HCT116 (cell line): ENCODE data around the gene UGP2. TPM values are rescaled to one million over a fixed set of nuclear protein-coding genes. Genes with fewer than 3 reads are reported as not detected.

Source experiments
- ATAC-seq: fragments of 200-7000 bp; cut with Tn5 transposase; 2 replicates; pipeline ENCODE4 v1.9.1; 2020; ENCODE audit warnings: mild to moderate bottlenecking, moderate library complexity
- BruUV-seq: library from RNA; stranded (reverse); fragments of 400-500 nt; replicated peaks from 2 replicates; lab custom pipeline; 2021; lab: Mats Ljungman, UMichigan
- CTCF ChIA-PET: fragments of 300-600 bp; sonication (Branson Sonifier 250); formaldehyde crosslinking; loops from one replicate; lab custom pipeline; 2021; ENCODE audit warnings: antibody characterized with exemption; lab: Charles Lee
- POLR2A ChIA-PET: fragments of 300-600, 350-600 bp; sonication (Branson Sonifier 250); formaldehyde crosslinking; loops from one replicate; lab custom pipeline; 2021; ENCODE audit warnings: antibody characterized with exemption; lab: Charles Lee
- RAD21 ChIA-PET, 2 experiments: fragments of 300-600 bp; sonication (Branson Sonifier 250); formaldehyde crosslinking; loops; one replicate each; lab custom pipeline; 2023; ENCODE audit warnings: low total read pairs in 2 of 2; ENCODE audit not compliant: uncharacterized antibody in 2 of 2, unreplicated experiment in 2 of 2, low non-redundant PET in 1 of 2; lab: Charles Lee
- DNase-seq: peaks from one replicate; pipeline ENCODE4 v3.0.0-alpha.2; 2010; ENCODE audit warnings: low read depth, low spot score
- H2AFZ ChIP-seq: fragments of 200-600 bp; shearing (Covaris generic), sonication (generic); 2 replicates; pipeline ENCODE4 v1.6.1; 2017; ENCODE audit warnings: low read depth, mixed run types, mixed read lengths, antibody characterized with exemption, low read length; ENCODE audit not compliant: poor library complexity, severe bottlenecking
- H3K27ac ChIP-seq: 2 replicates; pipeline ENCODE4 v1.5.1; 2012; ENCODE audit warnings: low read depth, low read length
- H3K27me3 ChIP-seq: fragments of 200-600 bp; sonication (generic); 2 replicates; pipeline ENCODE4 v1.6.1; 2016; ENCODE audit warnings: mixed run types, low read length, mixed read lengths; ENCODE audit not compliant: insufficient read depth
- H3K36me3 ChIP-seq, 2 experiments: fragments of 200-500 bp in 1 of 2; fragments of 200-600 bp in 1 of 2; sonication (Bioruptor generic) in 1 of 2; sonication (generic) in 1 of 2; 2 replicates each; pipeline versions ENCODE4 v1.5.1 to v1.6.1; 2014 to 2016; ENCODE audit warnings: low read length in 2 of 2, inconsistent platforms in 1 of 2, mixed read lengths in 1 of 2, mixed run types in 1 of 2; ENCODE audit not compliant: insufficient read depth in 2 of 2, control insufficient read depth in 1 of 2
- H3K4me1 ChIP-seq, 2 experiments: fragments of 200-600 bp in 1 of 2; sonication (generic) in 1 of 2; 2 replicates each; pipeline versions ENCODE4 v1.5.1 to v1.6.1; 2012 to 2017; ENCODE audit warnings: low read length in 2 of 2, inconsistent platforms in 1 of 2, mild to moderate bottlenecking in 1 of 2, mixed read lengths in 1 of 2, mixed run types in 1 of 2, moderate library complexity in 1 of 2; ENCODE audit not compliant: insufficient read depth in 2 of 2, control insufficient read depth in 1 of 2
- H3K4me2 ChIP-seq: fragments of 200-600 bp; sonication (generic); 2 replicates; pipeline ENCODE4 v1.6.1; 2017; ENCODE audit warnings: mixed run types, low read length, mixed read lengths
- H3K4me3 ChIP-seq, 2 experiments: fragments of 200-600 bp in 1 of 2; sonication (generic) in 1 of 2; replicated peaks in 1 of 2; 2 replicates each; pipeline ENCODE4 v1.5.1; 2011 to 2016; ENCODE audit warnings: low read length in 2 of 2, control low read depth in 1 of 2, low read depth in 1 of 2, mild to moderate bottlenecking in 1 of 2, mixed read lengths in 1 of 2, mixed run types in 1 of 2
- H3K79me2 ChIP-seq: fragments of 200-600 bp; sonication (generic); 2 replicates; pipeline ENCODE4 v1.6.1; 2017; ENCODE audit warnings: mild to moderate bottlenecking, mixed run types, low read length, moderate library complexity, mixed read lengths; ENCODE audit not compliant: insufficient read depth
- H3K9ac ChIP-seq: fragments of 200-600 bp; sonication (generic); 2 replicates; pipeline ENCODE4 v1.6.1; 2016; ENCODE audit warnings: low read length, mixed read lengths
- H3K9me2 ChIP-seq: fragments of 200-600 bp; sonication (generic), shearing (Covaris generic); 2 replicates; pipeline ENCODE4 v1.6.1; 2017; ENCODE audit warnings: mixed run types, mild to moderate bottlenecking, moderate library complexity; ENCODE audit not compliant: insufficient read depth
- H3K9me3 ChIP-seq, 2 experiments: fragments of 200-500 bp in 1 of 2; fragments of 200-600 bp in 1 of 2; sonication (Bioruptor generic) in 1 of 2; sonication (generic) in 1 of 2; 2 replicates each; pipeline ENCODE4 v1.6.1; 2014 to 2017; ENCODE audit warnings: low read length in 2 of 2, mixed read lengths in 2 of 2, inconsistent platforms in 1 of 2, low read depth in 1 of 2, mild to moderate bottlenecking in 1 of 2, mixed run types in 1 of 2, moderate library complexity in 1 of 2; ENCODE audit not compliant: control insufficient read depth in 1 of 2, insufficient read depth in 1 of 2
- H4K20me1 ChIP-seq: fragments of 200-600 bp; sonication (generic), shearing (Covaris generic); 2 replicates; pipeline ENCODE4 v1.6.1; 2017; ENCODE audit warnings: mixed run types, mild to moderate bottlenecking, moderate library complexity; ENCODE audit not compliant: insufficient read depth
- CBX3 ChIP-seq: IDR thresholded peaks from 2 replicates; pipeline ENCODE4 v1.6.1; 2012; ENCODE audit warnings: low read depth
- ELF1 ChIP-seq: IDR thresholded peaks from 2 replicates; pipeline ENCODE4 v1.6.1; 2012; ENCODE audit warnings: low read depth, borderline replicate concordance
- EZH2phosphoT487 ChIP-seq: fragments of 200-600 bp; IDR thresholded peaks from 2 replicates; pipeline ENCODE4 v1.6.1; 2018; ENCODE audit warnings: antibody characterized with exemption, borderline replicate concordance
- FOSL1 ChIP-seq: IDR thresholded peaks from 2 replicates; pipeline ENCODE4 v1.6.1; 2012; ENCODE audit warnings: low read depth
- MAX ChIP-seq: IDR thresholded peaks from 2 replicates; pipeline ENCODE4 v1.6.1; 2012
- POLR2A ChIP-seq: IDR thresholded peaks from 2 replicates; pipeline ENCODE4 v1.7.0; 2011; ENCODE audit warnings: borderline replicate concordance; ENCODE audit not compliant: insufficient read depth, insufficient read length; ENCODE audit errors: extremely low read depth
- SP1 ChIP-seq: IDR thresholded peaks from 2 replicates; pipeline ENCODE4 v1.6.1; 2012; ENCODE audit warnings: low read depth
- SRF ChIP-seq: IDR thresholded peaks from 2 replicates; pipeline ENCODE4 v1.6.1; 2012; ENCODE audit warnings: low read depth
- TCF7L2 ChIP-seq: IDR thresholded peaks from 2 replicates; pipeline ENCODE4 v1.7.0; 2011; ENCODE audit warnings: borderline replicate concordance, inconsistent platforms; ENCODE audit not compliant: insufficient read depth, insufficient read length; ENCODE audit errors: extremely low read depth
- YY1 ChIP-seq: IDR thresholded peaks from 2 replicates; pipeline ENCODE4 v1.6.1; 2011; ENCODE audit warnings: low read length, low read depth, moderate library complexity, mild to moderate bottlenecking; ENCODE audit not compliant: insufficient replicate concordance; ENCODE audit errors: extremely low read depth
- ZFX ChIP-seq: fragments of 450-650 bp; IDR thresholded peaks from 2 replicates; pipeline ENCODE4 v1.6.1; 2017
- intact Hi-C: fragments of 100-400 bp; cut with micrococcal nuclease; formaldehyde crosslinking; loops from 2 replicates; pipeline ENCODE4 v1.10.0; 2022
- total RNA-seq: library from RNA; stranded (reverse); gene quantifications from one replicate; pipeline ENCODE4 v1.2.1, GENCODE V29; 2021; ENCODE audit not compliant: unreplicated experiment
- TF ChIP-seq, protein P1 (sequence below): IDR thresholded peaks from 2 replicates; pipeline ENCODE4 v1.6.1; 2012
- TF ChIP-seq, protein P2 (sequence below): IDR thresholded peaks from 2 replicates; pipeline ENCODE4 v1.6.1; 2011; ENCODE audit warnings: mild to moderate bottlenecking, low read length, moderate library complexity; ENCODE audit not compliant: insufficient replicate concordance; ENCODE audit errors: extremely low read depth
- TF ChIP-seq, protein P3 (sequence below), 3 experiments: fragments of 200-600 bp in 1 of 3; sonication (generic) in 1 of 3; IDR thresholded peaks in 2 of 3; conservative IDR thresholded peaks in 1 of 3; 2 replicates each; pipeline ENCODE4 v1.5.1; 2012 to 2017; ENCODE audit warnings: low read depth in 2 of 3, low read length in 2 of 3, antibody characterized with exemption in 1 of 3, borderline replicate concordance in 1 of 3, control low read depth in 1 of 3, mild to moderate bottlenecking in 1 of 3, mixed read lengths in 1 of 3, mixed run types in 1 of 3, moderate library complexity in 1 of 3; ENCODE audit not compliant: insufficient read depth in 1 of 3

Gene UGP2
- total RNA-seq, 1 experiment from 2014 or later, result 57.1 TPM

DNA sequence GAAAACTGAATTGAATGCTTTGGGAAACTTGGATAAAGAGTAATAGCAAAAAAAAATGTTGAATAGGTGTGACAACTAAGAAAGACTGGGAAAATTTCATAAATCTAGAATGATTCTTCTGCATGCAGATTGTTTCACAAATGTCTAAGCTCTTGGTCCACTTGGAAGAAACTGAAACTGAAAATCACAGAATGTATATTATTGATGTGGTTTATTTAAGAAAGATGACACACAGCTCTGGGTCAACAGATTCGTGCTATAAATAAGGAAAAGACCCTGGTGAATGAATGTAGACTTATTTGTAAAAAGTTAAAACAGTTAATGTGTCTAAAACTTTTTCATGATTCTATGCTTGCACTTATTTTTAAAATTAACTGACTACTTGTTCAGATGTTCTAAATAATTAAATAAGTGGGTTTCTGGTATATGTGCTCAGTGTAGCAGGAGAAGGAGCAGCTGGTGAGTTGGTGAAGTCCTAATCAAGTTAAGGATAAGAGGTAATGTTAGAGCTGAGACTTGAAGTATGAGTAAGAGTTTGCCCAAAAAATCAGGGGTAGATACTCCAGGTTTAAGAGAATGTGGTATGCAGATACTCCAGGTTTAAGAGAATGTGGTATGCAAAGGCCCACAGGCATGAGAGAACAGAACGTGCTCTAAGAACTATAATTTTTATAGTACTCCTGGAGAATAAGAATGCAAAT is 24.5 kb downstream of the UGP2 start (continued):
- TF ChIP-seq, protein P1, sequence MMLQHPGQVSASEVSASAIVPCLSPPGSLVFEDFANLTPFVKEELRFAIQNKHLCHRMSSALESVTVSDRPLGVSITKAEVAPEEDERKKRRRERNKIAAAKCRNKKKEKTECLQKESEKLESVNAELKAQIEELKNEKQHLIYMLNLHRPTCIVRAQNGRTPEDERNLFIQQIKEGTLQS, result no peak
- no peak for TF ChIP-seq SRF
- TF ChIP-seq POLR2A, result no peak
- TF ChIP-seq YY1, result no peak
- TF ChIP-seq ZFX, result no peak
- TF ChIP-seq TCF7L2, result no peak
- TF ChIP-seq MAX, result no peak
- TF ChIP-seq ELF1, result no peak

DNA sequence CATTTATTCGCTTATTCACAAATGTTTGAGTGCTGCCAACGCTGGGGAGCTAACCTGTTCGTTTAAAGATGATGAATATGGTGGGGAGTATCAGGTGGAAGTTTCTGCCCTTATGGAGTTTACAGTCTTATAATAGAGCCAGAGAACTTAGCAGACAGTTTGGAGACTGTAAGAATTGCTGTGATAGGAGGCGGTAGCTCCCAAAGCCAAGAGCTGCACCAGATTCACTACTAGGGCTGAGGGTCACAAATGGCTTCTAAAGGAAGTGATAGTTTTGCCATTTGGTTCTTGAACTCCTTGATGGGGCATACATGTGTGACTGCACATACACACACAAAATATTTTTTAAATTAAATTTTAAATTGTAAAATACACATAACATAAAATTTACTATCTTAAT is 29.0 kb downstream of the UGP2 start:
- Histone ChIP-seq H2AFZ (no peak overlapping the region), H3K9ac (0 out of 2 replicates have a peak overlapping the region, but pooled peaks have one; percentile 25), H3K9me3 (no peaks in the 10 kb centered on the region; a peak in 1 of 4 replicates), H3K4me2 (peak overlapping the region; percentile 67), H3K4me3 (no peak overlapping the region; a peak in 2 of 4 replicates), H3K79me2 (no peaks in the 10 kb centered on the region), H3K36me3 (0 out of 4 replicates have a peak, but pooled peaks cover 0 to 14% of the 10 kb centered on the region in 2 experiments), H3K9me2 (no peaks in the 10 kb centered on the region), H3K27ac (peak overlapping the region; percentile 72; the same call in 1 of the 2 replicates), H4K20me1 (no peaks in the 10 kb centered on the region), H3K4me1 (peaks cover 17 to 25% of the 10 kb centered on the region in 2 experiments), H3K27me3 (no peaks in the 10 kb centered on the region)
- intact Hi-C loops, result no loop called here
- POLR2A ChIA-PET, result interaction anchor here (1.1 kb wide), 1 partner anchor 29 kb away, joined by 5 read pairs; the partner anchor contains the start of gene UGP2
- CTCF ChIA-PET, result interaction anchor here (0.7 to 2.2 kb wide), 2 partner anchors 9 to 172 kb away, joined by 3 to 10 read pairs; no protein-coding TSS in a partner anchor
- RAD21 ChIA-PET, result no interaction called here
- no peak for DNase-seq
- no TSS peak for BruUV-seq
- ATAC-seq, result peak; percentile 58; the same call in 1 of the 2 replicates
- TF ChIP-seq, protein P2, sequence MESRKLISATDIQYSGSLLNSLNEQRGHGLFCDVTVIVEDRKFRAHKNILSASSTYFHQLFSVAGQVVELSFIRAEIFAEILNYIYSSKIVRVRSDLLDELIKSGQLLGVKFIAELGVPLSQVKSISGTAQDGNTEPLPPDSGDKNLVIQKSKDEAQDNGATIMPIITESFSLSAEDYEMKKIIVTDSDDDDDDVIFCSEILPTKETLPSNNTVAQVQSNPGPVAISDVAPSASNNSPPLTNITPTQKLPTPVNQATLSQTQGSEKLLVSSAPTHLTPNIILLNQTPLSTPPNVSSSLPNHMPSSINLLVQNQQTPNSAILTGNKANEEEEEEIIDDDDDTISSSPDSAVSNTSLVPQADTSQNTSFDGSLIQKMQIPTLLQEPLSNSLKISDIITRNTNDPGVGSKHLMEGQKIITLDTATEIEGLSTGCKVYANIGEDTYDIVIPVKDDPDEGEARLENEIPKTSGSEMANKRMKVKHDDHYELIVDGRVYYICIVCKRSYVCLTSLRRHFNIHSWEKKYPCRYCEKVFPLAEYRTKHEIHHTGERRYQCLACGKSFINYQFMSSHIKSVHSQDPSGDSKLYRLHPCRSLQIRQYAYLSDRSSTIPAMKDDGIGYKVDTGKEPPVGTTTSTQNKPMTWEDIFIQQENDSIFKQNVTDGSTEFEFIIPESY, result no peak
- TF ChIP-seq EZH2phosphoT487 (no peak), CBX3 (no peak), SP1 (no peak), YY1 (no peak), POLR2A (no peak), FOSL1 (no peak)
- TF ChIP-seq, protein P3, sequence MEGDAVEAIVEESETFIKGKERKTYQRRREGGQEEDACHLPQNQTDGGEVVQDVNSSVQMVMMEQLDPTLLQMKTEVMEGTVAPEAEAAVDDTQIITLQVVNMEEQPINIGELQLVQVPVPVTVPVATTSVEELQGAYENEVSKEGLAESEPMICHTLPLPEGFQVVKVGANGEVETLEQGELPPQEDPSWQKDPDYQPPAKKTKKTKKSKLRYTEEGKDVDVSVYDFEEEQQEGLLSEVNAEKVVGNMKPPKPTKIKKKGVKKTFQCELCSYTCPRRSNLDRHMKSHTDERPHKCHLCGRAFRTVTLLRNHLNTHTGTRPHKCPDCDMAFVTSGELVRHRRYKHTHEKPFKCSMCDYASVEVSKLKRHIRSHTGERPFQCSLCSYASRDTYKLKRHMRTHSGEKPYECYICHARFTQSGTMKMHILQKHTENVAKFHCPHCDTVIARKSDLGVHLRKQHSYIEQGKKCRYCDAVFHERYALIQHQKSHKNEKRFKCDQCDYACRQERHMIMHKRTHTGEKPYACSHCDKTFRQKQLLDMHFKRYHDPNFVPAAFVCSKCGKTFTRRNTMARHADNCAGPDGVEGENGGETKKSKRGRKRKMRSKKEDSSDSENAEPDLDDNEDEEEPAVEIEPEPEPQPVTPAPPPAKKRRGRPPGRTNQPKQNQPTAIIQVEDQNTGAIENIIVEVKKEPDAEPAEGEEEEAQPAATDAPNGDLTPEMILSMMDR (IDR thresholded peaks at IDR 0.05 in 2 of 3, conservative IDR thresholded peaks at IDR 0.05 in 1 of 3; ENCODE audit: borderline replicate concordance in 1 of 3, insufficient read depth in 1 of 3, low read depth in 2 of 3, low read length in 2 of 3), result no peak
